Tibial nerve (tissue), 3 donors: ENCODE data around the gene SLC29A3.

Experiments
- POLR2A ChIP-seq, 2 donors: fragments of 450-650 bp; IDR thresholded peaks; one replicate each; pipeline ENCODE4 v1.6.1; 2017; ENCODE audit warnings: antibody characterized with exemption in 2 of 2, mild to moderate bottlenecking in 2 of 2, moderate library complexity in 2 of 2
- TF ChIP-seq, protein P1 (sequence below), 5 experiments: fragments of 200-600 bp in 3 of 5; fragments of 450-650 bp in 2 of 5; sonication (generic) in 3 of 5; IDR thresholded peaks; one replicate each; pipeline ENCODE4 v1.5.1; 2016 to 2019; ENCODE audit warnings: antibody characterized with exemption in 5 of 5, mild to moderate bottlenecking in 3 of 5, moderate library complexity in 2 of 5

DNA sequence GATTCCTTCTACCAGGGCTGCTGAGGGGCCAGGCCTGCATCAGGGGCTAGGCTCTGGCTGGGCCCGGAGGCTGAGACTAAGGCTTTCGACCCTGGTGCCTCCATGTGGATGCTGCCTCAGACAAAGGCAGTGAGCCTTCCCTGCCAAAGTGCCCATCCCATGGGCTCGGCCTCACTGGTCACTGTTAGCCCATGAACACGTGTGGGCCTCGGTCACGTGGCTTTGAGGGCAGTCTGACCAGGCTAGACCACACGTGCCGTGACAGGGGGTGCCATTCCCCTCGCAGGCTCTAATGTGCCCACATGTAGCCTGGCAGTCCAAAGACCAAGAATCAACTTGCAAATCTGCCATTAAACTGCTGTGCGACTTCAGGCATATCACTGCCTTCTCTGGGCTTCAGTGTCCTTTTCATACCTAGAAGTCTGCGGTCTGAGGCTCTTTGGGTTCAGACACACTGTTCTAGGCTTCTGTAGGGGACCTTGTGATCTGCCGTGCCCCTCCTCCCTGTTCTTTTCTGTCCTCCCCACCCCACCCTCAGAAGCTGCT, 17.6 kb upstream of the SLC29A3 start:
- TF ChIP-seq, protein P1, sequence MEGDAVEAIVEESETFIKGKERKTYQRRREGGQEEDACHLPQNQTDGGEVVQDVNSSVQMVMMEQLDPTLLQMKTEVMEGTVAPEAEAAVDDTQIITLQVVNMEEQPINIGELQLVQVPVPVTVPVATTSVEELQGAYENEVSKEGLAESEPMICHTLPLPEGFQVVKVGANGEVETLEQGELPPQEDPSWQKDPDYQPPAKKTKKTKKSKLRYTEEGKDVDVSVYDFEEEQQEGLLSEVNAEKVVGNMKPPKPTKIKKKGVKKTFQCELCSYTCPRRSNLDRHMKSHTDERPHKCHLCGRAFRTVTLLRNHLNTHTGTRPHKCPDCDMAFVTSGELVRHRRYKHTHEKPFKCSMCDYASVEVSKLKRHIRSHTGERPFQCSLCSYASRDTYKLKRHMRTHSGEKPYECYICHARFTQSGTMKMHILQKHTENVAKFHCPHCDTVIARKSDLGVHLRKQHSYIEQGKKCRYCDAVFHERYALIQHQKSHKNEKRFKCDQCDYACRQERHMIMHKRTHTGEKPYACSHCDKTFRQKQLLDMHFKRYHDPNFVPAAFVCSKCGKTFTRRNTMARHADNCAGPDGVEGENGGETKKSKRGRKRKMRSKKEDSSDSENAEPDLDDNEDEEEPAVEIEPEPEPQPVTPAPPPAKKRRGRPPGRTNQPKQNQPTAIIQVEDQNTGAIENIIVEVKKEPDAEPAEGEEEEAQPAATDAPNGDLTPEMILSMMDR (IDR thresholded peaks at IDR 0.05): no peak
- no peak for TF ChIP-seq POLR2A (IDR thresholded peaks at IDR 0.05)
